Measurements from ENCODE around the gene RREB1. TPM values are rescaled to one million over a fixed set of nuclear protein-coding genes. Genes with fewer than 3 reads are reported as not detected.

Gene RREB1
- total RNA-seq, 1 donor from 2014 or later, result 67.7 TPM

- no peaks in the 10 kb centered on the region for H3K4me1 Mint-ChIP-seq
- TF ChIP-seq CTCF (IDR thresholded peaks at IDR 0.05), result no peak
- ATAC-seq (ENCODE audit: low read depth) (no peak), DNase-seq (no peak)
- CTCF ChIA-PET, result interaction anchor here (1.0 kb wide), 1 partner anchor 358 kb away, joined by 3 read pairs; no protein-coding TSS in a partner anchor
- H3K27ac Mint-ChIP-seq, result no peak overlapping the region
- no peaks in the 10 kb centered on the region for H3K9me3 Mint-ChIP-seq
- H3K27me3 Mint-ChIP-seq, result no peaks in the 10 kb centered on the region
- H3K4me3 Mint-ChIP-seq, result no peak overlapping the region
- intact Hi-C loops (cut with micrococcal nuclease), result no loop called here
- POLR2A ChIA-PET, result interaction anchor here (0.7 to 0.8 kb wide), 3 partner anchors 10 to 74 kb away, joined by 3 to 6 read pairs (median 3); no protein-coding TSS in a partner anchor
- H3K36me3 Mint-ChIP-seq (ENCODE audit: low read depth), result no peaks in the 10 kb centered on the region
Observed at GRCh38 chr6:7067305-7067704, 40.5 kb upstream of the RREB1 start.

- no peak for DNase-seq
- ChIA-PET CTCF (no interaction called here), POLR2A (no interaction called here)
- Mint-ChIP-seq H3K36me3 (ENCODE audit: low read depth) (no peaks in the 10 kb centered on the region), H3K4me3 (no peak overlapping the region), H3K9me3 (no peaks in the 10 kb centered on the region), H3K27me3 (no peaks in the 10 kb centered on the region), H3K27ac (no peak overlapping the region), H3K4me1 (peaks cover 28% of the 10 kb centered on the region)
- intact Hi-C loops (cut with micrococcal nuclease), result no loop called here
- TF ChIP-seq CTCF (IDR thresholded peaks at IDR 0.05), result no peak
- no peak for ATAC-seq (ENCODE audit: low read depth)
Observed at GRCh38 chr6:7071405-7071804, 36.4 kb upstream of the RREB1 start.

- POLR2A ChIA-PET, result interaction anchor here (0.5 to 2.6 kb wide), 23 partner anchors 8 to 487 kb away, joined by 3 to 42 read pairs (median 4); partner anchors contain the start of gene RREB1
- Mint-ChIP-seq H3K4me1 (peaks cover 28% of the 10 kb centered on the region), H3K9me3 (no peaks in the 10 kb centered on the region), H3K4me3 (peak overlapping the region; percentile 57), H3K27me3 (no peaks in the 10 kb centered on the region), H3K27ac (peak overlapping the region; percentile 87), H3K36me3 (ENCODE audit: low read depth) (no peaks in the 10 kb centered on the region)
- intact Hi-C loops (cut with micrococcal nuclease), result loop anchor here (1.0 to 2.0 kb wide), 5 partner anchors 21 to 129 kb away; partner anchors contain the start of gene RREB1
- no peak for DNase-seq
- CTCF ChIA-PET, result interaction anchor here (0.8 to 0.9 kb wide), 2 partner anchors 13 to 15 kb away, joined by 3 to 4 read pairs; no protein-coding TSS in a partner anchor
- TF ChIP-seq CTCF (IDR thresholded peaks at IDR 0.05), result no peak
- no peak for ATAC-seq (ENCODE audit: low read depth)
Observed at GRCh38 chr6:7073082-7073820, 34.5 kb upstream of the RREB1 start.

GRCh38 chr6:7073821-7074525, 33.8 kb upstream of the RREB1 start:
- Mint-ChIP-seq H3K27me3 (no peaks in the 10 kb centered on the region), H3K27ac (peak overlapping the region; percentile 87), H3K4me3 (peak overlapping the region; percentile 57), H3K4me1 (peaks cover 28% of the 10 kb centered on the region), H3K9me3 (no peaks in the 10 kb centered on the region), H3K36me3 (ENCODE audit: low read depth) (no peaks in the 10 kb centered on the region)
- DNase-seq, result peak; percentile 58
- TF ChIP-seq CTCF (IDR thresholded peaks at IDR 0.05), result no peak
- CTCF ChIA-PET, result interaction anchor here (0.8 to 0.9 kb wide), 2 partner anchors 12 to 16 kb away, joined by 3 to 4 read pairs; no protein-coding TSS in a partner anchor
- POLR2A ChIA-PET, result interaction anchor here (0.5 to 2.6 kb wide), 23 partner anchors 9 to 487 kb away, joined by 3 to 42 read pairs (median 4); partner anchors contain the start of gene RREB1
- peak; percentile 98 for ATAC-seq (ENCODE audit: low read depth)
- intact Hi-C loops (cut with micrococcal nuclease), result loop anchor here (1.0 to 2.0 kb wide), 6 partner anchors 12 to 128 kb away; partner anchors contain the start of gene RREB1
